ENCODE data around the gene MAPKBP1.

Gene MAPKBP1

GRCh38 chr15:41832208-41832607 lies 57.9 kb downstream of the MAPKBP1 start:
- Histone ChIP-seq H3K79me1 (ENCODE audit: low read length) (peaks cover 6% of the 10 kb centered on the region), H2AFZ (ENCODE audit: insufficient read depth, low read length, poor library complexity) (no peak overlapping the region), H4K8ac (ENCODE audit: low read depth, low read length) (no peak overlapping the region), H3K27ac (ENCODE audit: low read depth, low read length) (no peak overlapping the region), H3K4me3 (ENCODE audit: low read depth, low read length) (no peak overlapping the region), H4K12ac (ENCODE audit: low read depth, low read length) (no peak overlapping the region), H3K9me3 (ENCODE audit: insufficient read depth, low read depth, low read length) (no peaks in the 10 kb centered on the region), H3K18ac (ENCODE audit: low read length) (no peak overlapping the region), H2BK12ac (ENCODE audit: low read length) (no peak overlapping the region), H3K36me3 (ENCODE audit: control insufficient read depth in 1 of 2, insufficient read depth in 2 of 2, low read length in 2 of 2) (peaks cover 0 to 5% of the 10 kb centered on the region in 2 experiments), H3K4me2 (ENCODE audit: low read length) (no peak overlapping the region), H2BK5ac (ENCODE audit: low read depth, low read length, poor library complexity) (no peak overlapping the region), H3K9ac (ENCODE audit: low read length) (no peak overlapping the region), H2AK5ac (ENCODE audit: low read length) (no peak overlapping the region), H3K27me3 (ENCODE audit: insufficient read depth, low read length) (no peaks in the 10 kb centered on the region), H2BK120ac (ENCODE audit: insufficient read depth, low read length, poor library complexity) (no peak overlapping the region), H3K14ac (ENCODE audit: low read length) (no peak overlapping the region), H3K4ac (ENCODE audit: low read depth, low read length) (no peak overlapping the region), H3K79me2 (ENCODE audit: control insufficient read depth, insufficient read depth, low read length, poor library complexity) (peaks cover 3% of the 10 kb centered on the region), H4K91ac (ENCODE audit: low read depth, low read length) (no peak overlapping the region), H3K23ac (ENCODE audit: low read length) (no peak overlapping the region), H3K4me1 (ENCODE audit: control insufficient read depth in 1 of 2, insufficient read depth in 2 of 2, low read length in 2 of 2) (peaks cover 0 to 3% of the 10 kb centered on the region in 2 experiments)
- DNase-seq, result no peak
- no CpG with 5 or more reads among the region's 10 CpGs for WGBS (ENCODE audit: extremely low coverage, insufficient coverage, insufficient read length)

GRCh38 chr15:41832875-41833274 lies 58.6 kb downstream of the MAPKBP1 start:
- H3K4me3 ChIP-seq (ENCODE audit: low read depth, low read length), result no peak overlapping the region
- peaks cover 4% of the 10 kb centered on the region for H3K79me1 ChIP-seq (ENCODE audit: low read length)
- WGBS (ENCODE audit: extremely low coverage, insufficient coverage, insufficient read length), result no CpG with 5 or more reads among the region's 3 CpGs
- no peak overlapping the region for H3K4me2 ChIP-seq (ENCODE audit: low read length)
- H3K27me3 ChIP-seq (ENCODE audit: insufficient read depth, low read length), result no peaks in the 10 kb centered on the region
- H4K8ac ChIP-seq (ENCODE audit: low read depth, low read length), result no peak overlapping the region
- no peak overlapping the region for H4K12ac ChIP-seq (ENCODE audit: low read depth, low read length)
- H2BK120ac ChIP-seq (ENCODE audit: insufficient read depth, low read length, poor library complexity), result no peak overlapping the region
- no peaks in the 10 kb centered on the region for H3K9me3 ChIP-seq (ENCODE audit: insufficient read depth, low read depth, low read length)
- H3K23ac ChIP-seq (ENCODE audit: low read length), result no peak overlapping the region
- H3K4ac ChIP-seq (ENCODE audit: low read depth, low read length), result no peak overlapping the region
- peaks cover 3% of the 10 kb centered on the region for H3K79me2 ChIP-seq (ENCODE audit: control insufficient read depth, insufficient read depth, low read length, poor library complexity)
- no peak overlapping the region for H2AK5ac ChIP-seq (ENCODE audit: low read length)
- H3K9ac ChIP-seq (ENCODE audit: low read length), result no peak overlapping the region
- H3K14ac ChIP-seq (ENCODE audit: low read length), result no peak overlapping the region
- no peak overlapping the region for H2AFZ ChIP-seq (ENCODE audit: insufficient read depth, low read length, poor library complexity)
- H2BK5ac ChIP-seq (ENCODE audit: low read depth, low read length, poor library complexity), result no peak overlapping the region
- H3K18ac ChIP-seq (ENCODE audit: low read length), result no peak overlapping the region
- no peaks in the 10 kb centered on the region for H3K4me1 ChIP-seq (ENCODE audit: control insufficient read depth in 1 of 2, insufficient read depth in 2 of 2, low read length in 2 of 2)
- H2BK12ac ChIP-seq (ENCODE audit: low read length), result no peak overlapping the region
- no peak for DNase-seq
- peaks cover 0 to 5% of the 10 kb centered on the region in 2 experiments for H3K36me3 ChIP-seq (ENCODE audit: control insufficient read depth in 1 of 2, insufficient read depth in 2 of 2, low read length in 2 of 2)
- H3K27ac ChIP-seq (ENCODE audit: low read depth, low read length), result no peak overlapping the region
- no peak overlapping the region for H4K91ac ChIP-seq (ENCODE audit: low read depth, low read length)

GRCh38 chr15:41834096-41834495 lies 59.8 kb downstream of the MAPKBP1 start:
- Histone ChIP-seq H3K27ac (ENCODE audit: low read depth, low read length) (no peak overlapping the region), H4K8ac (ENCODE audit: low read depth, low read length) (no peak overlapping the region), H3K14ac (ENCODE audit: low read length) (no peak overlapping the region), H3K79me2 (ENCODE audit: control insufficient read depth, insufficient read depth, low read length, poor library complexity) (no peaks in the 10 kb centered on the region), H3K4ac (ENCODE audit: low read depth, low read length) (no peak overlapping the region), H4K12ac (ENCODE audit: low read depth, low read length) (no peak overlapping the region), H2AK5ac (ENCODE audit: low read length) (no peak overlapping the region), H3K79me1 (ENCODE audit: low read length) (no peaks in the 10 kb centered on the region), H3K27me3 (ENCODE audit: insufficient read depth, low read length) (no peaks in the 10 kb centered on the region), H2BK5ac (ENCODE audit: low read depth, low read length, poor library complexity) (no peak overlapping the region), H3K9ac (ENCODE audit: low read length) (no peak overlapping the region), H3K9me3 (ENCODE audit: insufficient read depth, low read depth, low read length) (no peaks in the 10 kb centered on the region), H3K18ac (ENCODE audit: low read length) (no peak overlapping the region), H3K23ac (ENCODE audit: low read length) (no peak overlapping the region), H3K4me1 (ENCODE audit: control insufficient read depth in 1 of 2, insufficient read depth in 2 of 2, low read length in 2 of 2) (no peaks in the 10 kb centered on the region), H3K36me3 (ENCODE audit: control insufficient read depth in 1 of 2, insufficient read depth in 2 of 2, low read length in 2 of 2) (peaks cover 0 to 5% of the 10 kb centered on the region in 2 experiments), H2BK120ac (ENCODE audit: insufficient read depth, low read length, poor library complexity) (no peak overlapping the region), H3K4me2 (ENCODE audit: low read length) (no peak overlapping the region), H2AFZ (ENCODE audit: insufficient read depth, low read length, poor library complexity) (no peak overlapping the region), H3K4me3 (ENCODE audit: low read depth, low read length) (no peak overlapping the region), H4K91ac (ENCODE audit: low read depth, low read length) (no peak overlapping the region), H2BK12ac (ENCODE audit: low read length) (no peak overlapping the region)
- no CpG with 5 or more reads among the region's 3 CpGs for WGBS (ENCODE audit: extremely low coverage, insufficient coverage, insufficient read length)
- no peak for DNase-seq

GRCh38 chr15:41836073-41836472 lies 61.8 kb downstream of the MAPKBP1 start:
- H3K79me2 ChIP-seq (ENCODE audit: control insufficient read depth, insufficient read depth, low read length, poor library complexity), result no peaks in the 10 kb centered on the region
- H4K8ac ChIP-seq (ENCODE audit: low read depth, low read length), result no peak overlapping the region
- no peaks in the 10 kb centered on the region for H3K9me3 ChIP-seq (ENCODE audit: insufficient read depth, low read depth, low read length)
- no peak overlapping the region for H2BK120ac ChIP-seq (ENCODE audit: insufficient read depth, low read length, poor library complexity)
- H3K18ac ChIP-seq (ENCODE audit: low read length), result no peak overlapping the region
- no peak overlapping the region for H2BK5ac ChIP-seq (ENCODE audit: low read depth, low read length, poor library complexity)
- no peak overlapping the region for H4K91ac ChIP-seq (ENCODE audit: low read depth, low read length)
- H3K4me1 ChIP-seq (ENCODE audit: control insufficient read depth in 1 of 2, insufficient read depth in 2 of 2, low read length in 2 of 2), result no peaks in the 10 kb centered on the region
- no peaks in the 10 kb centered on the region for H3K79me1 ChIP-seq (ENCODE audit: low read length)
- H3K9ac ChIP-seq (ENCODE audit: low read length), result no peak overlapping the region
- H3K36me3 ChIP-seq (ENCODE audit: control insufficient read depth in 1 of 2, insufficient read depth in 2 of 2, low read length in 2 of 2), result peaks cover 0 to 5% of the 10 kb centered on the region in 2 experiments
- no peak overlapping the region for H3K4me2 ChIP-seq (ENCODE audit: low read length)
- H2AK5ac ChIP-seq (ENCODE audit: low read length), result no peak overlapping the region
- no peak overlapping the region for H2AFZ ChIP-seq (ENCODE audit: insufficient read depth, low read length, poor library complexity)
- no peak overlapping the region for H3K27ac ChIP-seq (ENCODE audit: low read depth, low read length)
- no peak overlapping the region for H2BK12ac ChIP-seq (ENCODE audit: low read length)
- H3K27me3 ChIP-seq (ENCODE audit: insufficient read depth, low read length), result no peaks in the 10 kb centered on the region
- H3K23ac ChIP-seq (ENCODE audit: low read length), result no peak overlapping the region
- WGBS (ENCODE audit: extremely low coverage, insufficient coverage, insufficient read length), result no CpG with 5 or more reads among the region's 6 CpGs
- no peak overlapping the region for H3K4me3 ChIP-seq (ENCODE audit: low read depth, low read length)
- H4K12ac ChIP-seq (ENCODE audit: low read depth, low read length), result no peak overlapping the region
- H3K14ac ChIP-seq (ENCODE audit: low read length), result no peak overlapping the region
- H3K4ac ChIP-seq (ENCODE audit: low read depth, low read length), result no peak overlapping the region
- no peak for DNase-seq

All from trophoblast cell (in vitro differentiated cells and primary cell).